OCI-LY7 (cell line): ENCODE data around the gene LIPE. TPM values are rescaled to one million over a fixed set of nuclear protein-coding genes. Genes with fewer than 3 reads are reported as not detected.

Experiments used
- BruUV-seq: library from RNA; stranded (reverse); fragments of 400-500 nt; replicated peaks from 2 replicates; lab custom pipeline; 2021; lab: Mats Ljungman, UMichigan
- CTCF ChIA-PET: fragments of 300-600 bp; sonication (Branson Sonifier 250); formaldehyde crosslinking; loops from one replicate; lab custom pipeline; 2022; ENCODE audit warnings: antibody characterized with exemption; ENCODE audit not compliant: unreplicated experiment; lab: Charles Lee
- POLR2A ChIA-PET: fragments of 300-600 bp; sonication (Branson Sonifier 250); formaldehyde crosslinking; loops from one replicate; lab custom pipeline; 2022; ENCODE audit warnings: antibody characterized with exemption; lab: Charles Lee
- DNase-seq: peaks from one replicate; pipeline ENCODE4 v3.0.0-alpha.2; 2015; ENCODE audit warnings: low spot score
- H2AFZ ChIP-seq: fragments of 200-600 bp; sonication (generic), shearing (Covaris generic); 2 replicates; pipeline ENCODE4 v1.6.1; 2014; ENCODE audit warnings: mild to moderate bottlenecking, antibody characterized with exemption, low read length, moderate library complexity
- H3K27ac ChIP-seq: fragments of 200-600 bp; sonication (generic); 2 replicates; pipeline ENCODE4 v1.5.1; 2014; ENCODE audit warnings: mixed run types, low read depth, mild to moderate bottlenecking, moderate library complexity, low read length, inconsistent platforms; ENCODE audit not compliant: poor library complexity, severe bottlenecking
- H3K36me3 ChIP-seq: fragments of 200-600 bp; sonication (generic); 2 replicates; pipeline ENCODE4 v1.6.1; 2014; ENCODE audit warnings: mild to moderate bottlenecking, antibody characterized with exemption, low read length, moderate library complexity, mixed read lengths; ENCODE audit not compliant: insufficient read depth
- H3K4me1 ChIP-seq: fragments of 200-600 bp; sonication (generic); 2 replicates; pipeline ENCODE4 v1.5.1; 2014; ENCODE audit warnings: mild to moderate bottlenecking, low read length; ENCODE audit not compliant: insufficient read depth, poor library complexity, severe bottlenecking
- H3K4me2 ChIP-seq: fragments of 200-600 bp; sonication (generic); 2 replicates; pipeline ENCODE4 v1.6.1; 2014; ENCODE audit warnings: mild to moderate bottlenecking, low read length
- H3K4me3 ChIP-seq: fragments of 200-600 bp; sonication (generic); 2 replicates; pipeline ENCODE4 v1.5.1; 2014; ENCODE audit warnings: mild to moderate bottlenecking, low read depth, low read length; ENCODE audit not compliant: poor library complexity, severe bottlenecking
- H3K79me2 ChIP-seq: fragments of 200-600 bp; sonication (generic); 2 replicates; pipeline ENCODE4 v1.6.1; 2016; ENCODE audit warnings: low read depth, mild to moderate bottlenecking, low read length, moderate library complexity, mixed read lengths; ENCODE audit not compliant: insufficient read depth
- H3K9me2 ChIP-seq: fragments of 200-600 bp; sonication (generic); 2 replicates; pipeline ENCODE4 v1.6.1; 2016; ENCODE audit warnings: mild to moderate bottlenecking, low read length, mixed read lengths; ENCODE audit not compliant: insufficient read depth
- H3K9me3 ChIP-seq: fragments of 200-600 bp; sonication (generic); 2 replicates; pipeline ENCODE4 v1.6.1; 2014; ENCODE audit warnings: mild to moderate bottlenecking, mixed run types, low read length, mixed read lengths
- H4K20me1 ChIP-seq: fragments of 200-600 bp; sonication (generic); 2 replicates; pipeline ENCODE4 v1.6.1; 2014; ENCODE audit warnings: mild to moderate bottlenecking, antibody characterized with exemption, low read length, moderate library complexity, mixed read lengths; ENCODE audit not compliant: insufficient read depth
- EZH2phosphoT487 ChIP-seq: fragments of 200-600 bp; sonication (generic); IDR thresholded peaks from 2 replicates; pipeline ENCODE4 v1.6.1; 2018; ENCODE audit warnings: low read depth, borderline replicate concordance, mild to moderate bottlenecking, mixed run types, antibody characterized with exemption, low read length, moderate library complexity, mixed read lengths
- intact Hi-C: fragments of 100-400 bp; cut with micrococcal nuclease; formaldehyde crosslinking; loops from one replicate; pipeline ENCODE4 v1.10.0; 2022; ENCODE audit not compliant: unreplicated experiment
- total RNA-seq, 2 experiments: library from RNA; depleted of rRNA in 1 of 2; stranded (reverse); fragments of >200 nt in 1 of 2; shearing (Covaris generic) in 1 of 2; gene quantifications; 2 replicates each; pipeline ENCODE4 v1.2.3, GENCODE V29; 2014 to 2022
- TF ChIP-seq, protein P1 (sequence below): fragments of 200-600 bp; sonication (generic); conservative IDR thresholded peaks from 2 replicates; pipeline ENCODE4 v1.5.1; 2014; ENCODE audit warnings: mild to moderate bottlenecking, antibody characterized with exemption, low read length, moderate library complexity, mixed read lengths

Gene LIPE
- total RNA-seq, 2 experiments from 2014 or later, result 21.2 to 35.6 TPM

- TF ChIP-seq EZH2phosphoT487, result no peak
- TF ChIP-seq, protein P1, sequence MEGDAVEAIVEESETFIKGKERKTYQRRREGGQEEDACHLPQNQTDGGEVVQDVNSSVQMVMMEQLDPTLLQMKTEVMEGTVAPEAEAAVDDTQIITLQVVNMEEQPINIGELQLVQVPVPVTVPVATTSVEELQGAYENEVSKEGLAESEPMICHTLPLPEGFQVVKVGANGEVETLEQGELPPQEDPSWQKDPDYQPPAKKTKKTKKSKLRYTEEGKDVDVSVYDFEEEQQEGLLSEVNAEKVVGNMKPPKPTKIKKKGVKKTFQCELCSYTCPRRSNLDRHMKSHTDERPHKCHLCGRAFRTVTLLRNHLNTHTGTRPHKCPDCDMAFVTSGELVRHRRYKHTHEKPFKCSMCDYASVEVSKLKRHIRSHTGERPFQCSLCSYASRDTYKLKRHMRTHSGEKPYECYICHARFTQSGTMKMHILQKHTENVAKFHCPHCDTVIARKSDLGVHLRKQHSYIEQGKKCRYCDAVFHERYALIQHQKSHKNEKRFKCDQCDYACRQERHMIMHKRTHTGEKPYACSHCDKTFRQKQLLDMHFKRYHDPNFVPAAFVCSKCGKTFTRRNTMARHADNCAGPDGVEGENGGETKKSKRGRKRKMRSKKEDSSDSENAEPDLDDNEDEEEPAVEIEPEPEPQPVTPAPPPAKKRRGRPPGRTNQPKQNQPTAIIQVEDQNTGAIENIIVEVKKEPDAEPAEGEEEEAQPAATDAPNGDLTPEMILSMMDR, result no peak
- H2AFZ ChIP-seq, result no peak overlapping the region
- POLR2A ChIA-PET, result interaction anchor here (0.8 kb wide), 1 partner anchor 30 kb away, joined by 3 read pairs; no protein-coding TSS in a partner anchor
Measured at GRCh38 chr19:42468273-42468796, 41.1 kb upstream of the LIPE start.

DNA sequence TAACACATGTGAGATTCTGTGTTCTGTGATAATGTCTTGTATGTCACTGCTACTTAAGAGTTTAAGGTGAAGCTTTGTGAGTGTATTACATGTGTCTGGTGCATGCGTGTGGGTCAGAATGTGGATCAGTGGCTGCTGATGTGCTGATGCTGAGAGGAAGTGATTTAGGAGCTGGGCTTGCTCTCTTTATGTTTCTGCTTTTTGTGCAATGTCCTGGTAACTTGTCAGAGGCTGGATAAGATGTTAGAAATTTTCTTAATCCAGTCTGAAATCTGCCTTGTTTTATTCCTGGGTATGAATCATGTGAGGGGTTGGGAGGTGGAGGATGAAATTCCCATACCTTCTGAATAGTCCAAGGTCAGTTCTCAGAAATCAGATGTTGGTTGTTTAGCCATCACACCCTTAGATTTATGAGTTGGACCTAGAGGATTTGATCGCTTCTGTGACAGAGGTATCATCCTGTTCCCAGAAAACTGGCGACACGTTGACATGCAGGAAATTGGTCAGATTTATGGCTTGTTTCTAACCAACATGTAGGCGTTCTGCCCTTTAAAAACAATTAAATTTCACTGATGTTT lies 40.1 kb upstream of the LIPE start:
- intact Hi-C loops, result no loop called here

More at GRCh38 chr19:42468273-42468796, 41.1 kb upstream of the LIPE start:
- intact Hi-C loops, result no loop called here
- H3K27ac ChIP-seq, result peak overlapping the region; percentile 96
- H3K4me3 ChIP-seq, result no peak overlapping the region
- H3K9me3 ChIP-seq, result no peaks in the 10 kb centered on the region
- CTCF ChIA-PET, result no interaction called here
- H3K9me2 ChIP-seq, result no peaks in the 10 kb centered on the region
- BruUV-seq, result no TSS peak
- H3K36me3 ChIP-seq, result no peaks in the 10 kb centered on the region
- H4K20me1 ChIP-seq, result no peaks in the 10 kb centered on the region
- peaks cover 83% of the 10 kb centered on the region for H3K4me1 ChIP-seq
- H3K79me2 ChIP-seq, result no peaks in the 10 kb centered on the region
- 0 out of 2 replicates have a peak overlapping the region, but pooled peaks have one; percentile 1 for H3K4me2 ChIP-seq
- no peak for DNase-seq

More for the DNA sequence above, 40.1 kb upstream of the LIPE start:
- no peaks in the 10 kb centered on the region for H3K9me2 ChIP-seq
- no peaks in the 10 kb centered on the region for H4K20me1 ChIP-seq
- no peaks in the 10 kb centered on the region for H3K79me2 ChIP-seq
- peak overlapping the region; percentile 65; the same call in 1 of the 2 replicates for H2AFZ ChIP-seq
- no peaks in the 10 kb centered on the region for H3K36me3 ChIP-seq
- no peaks in the 10 kb centered on the region for H3K9me3 ChIP-seq
- ChIA-PET POLR2A (interaction anchor here (0.8 to 2.0 kb wide), 7 partner anchors 12 to 61 kb away, joined by 3 to 7 read pairs (median 5); partner anchors contain the start of gene CEACAM1), CTCF (interaction anchor here (1.1 to 1.3 kb wide), 3 partner anchors 12 to 62 kb away, joined by 3 to 5 read pairs (median 4); partner anchors contain the start of gene CEACAM1)
- DNase-seq, result peak; percentile 48
- BruUV-seq, result no TSS peak
- TF ChIP-seq, protein P1, result no peak
- no peak for TF ChIP-seq EZH2phosphoT487
- peak overlapping the region; percentile 41 for H3K4me3 ChIP-seq
- peak overlapping the region; percentile 78 for H3K4me2 ChIP-seq
- H3K4me1 ChIP-seq, result peaks cover 92% of the 10 kb centered on the region
- H3K27ac ChIP-seq, result peak overlapping the region; percentile 96
